ENCODE results near the gene LZTS3. TPM values are rescaled to one million over a fixed set of nuclear protein-coding genes. Genes with fewer than 3 reads are reported as not detected.

The LZTS3 gene
- total and polyA plus RNA-seq, 10 of the 15 experiments (the other 5 are each of a cell fraction or from before 2014, with no cell fraction given): 0.03 to 0.90 (median 0.22) TPM

- TF ChIP-seq BCLAF1 (IDR thresholded peaks at IDR 0.05): no peak
- no peak for TF ChIP-seq PAX8 (IDR thresholded peaks at IDR 0.05)
- TF ChIP-seq ZBTB40 (IDR thresholded peaks at IDR 0.05; ENCODE audit: borderline replicate concordance): no peak
- TF ChIP-seq KLF5 (IDR thresholded peaks at IDR 0.05; ENCODE audit: partially characterized antibody): no peak
- TF ChIP-seq IKZF2 (IDR thresholded peaks at IDR 0.05): no peak
- TF ChIP-seq ASH2L (IDR thresholded peaks at IDR 0.05; ENCODE audit: borderline replicate concordance, low read depth): no peak
- TF ChIP-seq EZH2 (IDR thresholded peaks at IDR 0.05; ENCODE audit: borderline replicate concordance, control insufficient read depth, low read depth, low read length): no peak
- TF ChIP-seq SREBF2 (IDR thresholded peaks at IDR 0.05; ENCODE audit: low read length): no peak
- no peak for TF ChIP-seq JUNB (IDR thresholded peaks at IDR 0.05)
- TF ChIP-seq NR2C1 (IDR thresholded peaks at IDR 0.05): no peak
- no peak for TF ChIP-seq YBX1 (IDR thresholded peaks at IDR 0.05)
- TF ChIP-seq CBFB (IDR thresholded peaks at IDR 0.05; ENCODE audit: low read depth): no peak
- no peak for TF ChIP-seq IRF5 (IDR thresholded peaks at IDR 0.05; ENCODE audit: borderline replicate concordance)
- TF ChIP-seq CEBPZ (IDR thresholded peaks at IDR 0.05; ENCODE audit: low read depth, low read length): no peak
- TF ChIP-seq NFXL1 (IDR thresholded peaks at IDR 0.05; ENCODE audit: borderline replicate concordance): no peak
- no peak for TF ChIP-seq NFIC (IDR thresholded peaks at IDR 0.05; ENCODE audit: low read depth, low read length)
- TF ChIP-seq POLR2A (IDR thresholded peaks at IDR 0.05; ENCODE audit: low read depth, low read length): peak; percentile 76
- no peak for TF ChIP-seq ZNF217 (IDR thresholded peaks at IDR 0.05)
Observed at GRCh38 chr20:3172933-3173609, at the start of gene LZTS3 (continued).
